RPMI8226 (cell line): ENCODE data around the gene C4orf33.

Experiments used
- DNase-seq: peaks from one replicate; pipeline ENCODE4 v3.0.0-alpha.2; 2015

The C4orf33 gene

DNA sequence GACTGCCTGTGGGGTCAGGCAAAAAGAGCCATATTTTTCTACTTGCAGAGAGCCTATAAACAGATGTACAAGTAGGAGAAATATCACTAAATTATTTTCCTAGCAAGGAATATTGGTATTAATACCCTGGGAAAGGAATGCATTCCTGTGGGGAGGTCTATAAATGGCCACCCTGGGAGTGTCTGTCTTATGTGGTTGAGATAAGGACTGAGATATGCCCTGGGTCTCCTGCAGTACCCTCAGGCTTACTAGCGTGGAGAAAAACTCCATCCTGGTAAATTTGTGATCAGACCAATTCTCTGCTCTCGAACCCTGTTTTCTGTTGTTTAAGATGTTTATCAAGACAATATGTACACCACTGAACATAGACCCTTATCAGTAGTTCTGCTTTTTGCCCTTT lies 35.4 kb downstream of the C4orf33 start:
- DNase-seq: no peak

DNA sequence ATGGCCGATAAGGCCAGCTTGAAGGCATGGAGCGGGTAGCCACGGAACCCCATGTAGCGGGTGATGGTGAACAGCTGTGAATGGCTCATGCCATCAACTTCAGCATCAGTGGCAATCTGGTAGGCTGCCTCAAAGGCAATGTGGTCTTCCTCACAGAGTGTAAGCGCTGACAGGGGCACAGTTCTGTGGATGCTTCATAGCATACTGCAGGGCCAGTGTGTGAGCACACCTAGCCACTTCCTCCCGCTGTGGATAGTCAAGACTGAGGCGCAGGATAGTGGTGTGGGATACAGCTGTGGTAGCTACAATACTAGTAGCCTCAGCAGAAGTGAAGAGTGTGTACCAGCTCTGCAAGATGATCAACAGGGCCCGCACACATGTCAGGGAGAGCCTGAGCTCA lies 40.5 kb downstream of the C4orf33 start:
- no peak for DNase-seq

DNA sequence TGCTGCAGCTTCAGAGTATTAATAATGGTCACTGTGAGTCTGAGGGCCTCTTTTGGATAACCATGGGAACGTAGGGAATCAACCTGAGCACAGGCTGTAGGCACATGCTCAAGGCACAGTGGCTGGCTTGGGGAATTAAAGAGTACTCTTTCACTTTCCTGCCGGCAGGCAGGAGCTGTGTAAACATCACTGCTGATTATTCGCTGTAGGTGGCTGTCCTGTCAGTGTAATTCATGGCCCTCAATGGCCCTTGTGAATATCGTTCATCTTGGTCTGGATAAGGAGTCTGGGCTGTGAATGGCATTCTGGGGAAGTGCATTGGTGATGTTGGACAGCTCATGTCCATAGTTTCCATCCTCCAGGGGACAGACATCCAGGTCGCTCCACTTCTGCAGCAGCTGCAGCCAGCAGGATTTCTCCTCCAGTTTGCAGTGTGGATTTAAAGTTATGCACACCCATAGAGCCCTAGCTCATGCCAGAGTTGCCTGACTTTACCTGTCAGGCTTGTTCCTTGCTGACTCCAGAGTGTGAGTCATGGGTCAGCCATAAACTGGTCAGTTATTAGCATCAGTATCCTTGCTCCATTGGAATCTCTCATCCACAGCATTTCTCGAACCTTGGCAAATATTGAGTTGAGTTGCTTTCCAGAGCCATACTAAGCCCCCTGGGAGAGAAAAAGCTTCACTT lies 43.0 kb downstream of the C4orf33 start:
- no peak for DNase-seq

DNA sequence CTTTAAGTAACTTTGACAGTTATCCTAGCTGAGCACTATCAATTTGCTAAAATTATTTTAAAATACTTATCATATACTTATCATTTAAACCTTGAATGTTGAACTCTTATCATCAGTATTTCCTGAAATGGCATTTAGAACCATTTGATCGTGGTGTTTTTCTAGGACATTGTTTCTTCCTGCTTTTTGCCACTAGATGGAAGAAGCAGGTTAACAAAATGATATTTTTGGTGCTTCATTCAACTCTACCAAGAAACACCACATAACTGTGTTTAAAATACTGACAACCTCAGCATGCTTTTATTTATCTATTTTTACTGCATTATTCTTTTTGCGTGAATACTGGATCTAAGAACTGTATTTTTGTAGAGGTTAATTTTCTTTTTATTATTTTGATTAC lies 44.6 kb downstream of the C4orf33 start:
- DNase-seq: no peak

DNA sequence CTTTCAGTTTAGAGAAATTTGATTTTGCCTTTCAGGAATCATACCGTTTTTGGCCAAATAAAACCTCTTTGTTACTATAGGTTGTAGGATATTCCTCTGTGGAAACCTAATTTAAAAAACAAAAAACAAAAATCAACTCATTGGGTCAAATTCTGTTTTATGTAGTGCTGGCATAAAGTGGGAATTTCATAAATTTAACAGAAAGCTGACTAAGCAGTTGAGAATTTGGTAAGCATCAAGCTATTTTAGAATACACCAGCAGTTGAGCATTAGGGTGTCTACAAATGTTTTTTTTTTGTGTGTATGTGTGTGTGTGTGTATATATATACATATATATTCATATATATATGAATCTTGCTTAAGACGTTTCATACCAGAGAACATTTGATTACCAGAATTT lies 47.4 kb downstream of the C4orf33 start:
- DNase-seq: no peak

DNA sequence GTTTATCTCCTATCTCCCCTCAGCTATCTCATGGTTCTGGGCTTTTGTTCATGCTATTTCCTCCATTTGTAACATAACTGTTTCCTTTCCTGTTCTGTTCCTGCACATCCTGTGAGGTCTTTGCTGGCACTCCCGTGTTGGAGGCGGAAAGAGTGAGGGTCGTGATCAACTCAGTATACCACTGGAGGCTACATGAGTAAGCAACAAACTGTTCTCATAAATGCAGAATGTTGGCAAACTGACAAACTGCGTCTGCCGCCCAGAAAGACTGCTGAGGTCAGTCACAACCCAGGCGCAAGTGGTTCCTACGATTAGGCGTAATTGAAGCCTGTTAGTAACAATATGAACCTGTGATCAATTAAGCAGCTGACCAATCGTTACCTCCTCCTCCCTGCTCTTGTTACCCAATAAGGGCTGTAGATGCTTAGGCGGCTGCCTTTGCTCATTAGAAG lies 48.8 kb downstream of the C4orf33 start:
- DNase-seq: no peak

DNA sequence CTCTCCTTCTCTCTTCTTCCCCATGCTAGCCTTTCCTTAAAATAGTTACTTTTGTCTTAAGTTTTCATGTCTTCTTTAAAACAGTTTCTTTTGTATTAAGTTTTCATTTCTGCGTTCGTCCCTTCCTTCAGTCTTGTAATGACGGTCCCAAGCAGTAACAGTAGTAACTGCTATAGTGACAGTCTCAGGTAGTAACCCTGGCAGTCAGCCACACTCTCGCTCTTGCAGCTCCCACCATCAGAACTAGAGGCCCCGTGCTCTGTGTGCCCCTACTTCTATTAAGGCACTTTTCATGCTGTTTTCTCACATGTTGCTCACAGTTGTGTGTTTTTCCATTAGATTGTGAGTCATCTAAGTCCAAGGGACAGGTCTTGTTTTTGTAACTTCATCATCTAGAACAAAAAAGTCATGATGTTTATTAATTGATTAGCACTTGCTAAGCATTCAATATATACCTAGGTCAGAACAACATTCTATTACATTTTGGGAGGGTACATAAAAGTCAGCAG lies 49.3 kb downstream of the C4orf33 start:
- DNase-seq: no peak

DNA sequence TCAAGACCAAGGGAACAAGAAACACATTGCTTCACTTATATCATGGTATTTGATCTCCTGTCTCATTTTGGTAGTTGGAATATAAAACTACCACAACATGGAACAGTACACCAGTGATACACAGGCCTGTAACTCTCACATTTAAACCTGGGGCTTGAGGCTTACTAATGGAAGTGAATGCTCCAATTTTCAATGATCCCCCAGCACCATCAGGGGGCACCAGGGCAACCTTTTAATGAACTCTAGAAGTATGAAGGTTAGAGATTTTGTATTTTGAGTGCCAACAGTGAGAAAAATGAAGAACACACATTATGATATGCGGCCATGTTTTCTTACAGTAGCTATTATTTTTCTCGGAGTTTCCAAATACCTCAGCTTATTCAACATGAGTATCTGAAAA lies 50.7 kb downstream of the C4orf33 start:
- DNase-seq: no peak

DNA sequence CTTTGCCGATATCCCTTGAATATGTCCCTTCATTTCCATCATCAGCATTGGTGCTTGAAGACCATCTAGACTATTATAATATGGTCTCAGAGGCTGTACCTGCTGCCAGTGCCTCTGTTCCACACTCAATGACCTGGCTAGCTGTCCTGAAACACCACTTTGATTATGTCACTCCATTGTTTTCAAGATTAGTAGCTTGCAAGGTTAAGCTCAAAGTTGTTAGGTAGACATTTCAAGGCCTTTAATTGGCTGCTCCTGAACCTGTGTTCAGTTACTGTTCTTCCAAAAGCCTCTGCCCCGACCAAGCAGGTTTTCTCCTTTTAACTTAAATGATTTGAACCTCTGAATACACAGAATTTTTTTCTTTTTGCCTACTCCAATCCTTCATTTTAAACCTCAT lies 52.9 kb downstream of the C4orf33 start:
- no peak for DNase-seq

DNA sequence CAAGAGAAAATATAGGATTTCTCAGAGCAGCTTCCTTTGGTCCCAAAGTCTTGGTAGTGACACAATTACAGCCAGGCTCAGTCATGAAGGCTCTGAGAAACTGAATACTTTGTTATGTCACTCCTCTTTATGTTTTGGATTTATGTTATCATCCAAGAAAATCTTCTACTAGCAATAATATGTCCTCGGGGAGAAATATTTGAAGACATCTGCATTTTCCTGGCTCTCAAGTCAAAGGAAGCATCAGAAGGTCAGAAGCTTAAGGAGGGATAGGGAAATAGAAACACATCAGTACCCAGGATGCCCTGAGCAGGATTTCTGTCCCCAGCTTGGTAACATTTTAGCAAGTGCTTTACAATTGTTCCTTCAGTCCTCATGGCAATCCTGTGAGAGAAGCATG lies 54.0 kb downstream of the C4orf33 start:
- no peak for DNase-seq

DNA sequence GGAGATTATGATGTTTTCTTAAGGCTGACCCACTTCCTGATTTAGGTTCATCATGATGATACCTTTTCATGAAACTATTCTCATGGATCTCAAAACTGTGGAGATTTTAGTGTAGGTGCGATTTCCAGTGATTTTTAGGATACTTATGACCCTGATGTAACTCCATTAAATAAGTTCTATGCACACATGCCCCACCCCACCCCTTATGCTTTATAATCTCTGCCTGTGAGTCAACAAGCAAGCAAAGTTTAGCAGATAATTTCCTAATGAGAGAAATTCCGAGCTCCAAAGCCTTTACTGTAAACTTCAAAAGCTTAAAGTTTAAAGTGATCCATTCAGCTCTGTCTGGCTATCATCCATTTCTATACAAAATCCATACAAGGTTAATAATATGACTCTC lies 56.4 kb downstream of the C4orf33 start:
- DNase-seq: no peak

DNA sequence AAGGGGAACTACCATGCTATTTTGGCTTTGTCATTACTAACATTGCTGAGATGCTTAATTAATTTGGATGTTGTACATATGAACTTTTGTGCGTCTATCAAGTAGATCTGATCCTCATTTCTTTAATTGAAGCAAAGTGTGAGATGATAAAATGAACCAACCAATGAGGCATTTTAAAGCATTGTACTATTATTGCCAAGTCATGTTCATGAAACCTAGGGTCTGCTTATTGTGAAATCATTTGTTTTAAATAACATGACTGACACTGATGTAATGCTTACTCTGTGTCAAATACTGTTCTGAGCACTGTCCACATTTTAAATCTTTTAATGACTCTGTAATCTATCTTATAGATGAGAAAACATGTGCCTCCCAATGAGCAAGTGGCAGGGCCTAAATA lies 57.7 kb downstream of the C4orf33 start:
- no peak for DNase-seq

DNA sequence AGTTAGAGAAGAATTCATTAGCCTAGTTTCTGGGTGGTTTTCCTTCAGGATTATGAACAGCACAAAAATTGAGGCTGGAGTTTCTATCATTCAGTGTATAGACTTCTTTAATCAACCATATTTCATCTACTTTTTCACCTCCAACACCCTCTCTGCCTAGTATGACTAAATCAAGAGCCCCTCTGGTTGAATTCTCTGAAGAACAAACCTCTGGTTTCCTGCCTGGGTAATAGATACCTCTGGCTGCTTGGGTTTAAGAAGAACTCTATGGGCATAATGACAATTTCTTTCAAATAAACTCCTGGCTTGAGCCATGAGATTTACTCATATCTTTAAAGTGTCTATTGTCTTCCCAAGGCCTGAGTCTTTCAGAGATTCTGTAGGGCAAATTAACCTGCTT lies 66.5 kb downstream of the C4orf33 start:
- DNase-seq: no peak

DNA sequence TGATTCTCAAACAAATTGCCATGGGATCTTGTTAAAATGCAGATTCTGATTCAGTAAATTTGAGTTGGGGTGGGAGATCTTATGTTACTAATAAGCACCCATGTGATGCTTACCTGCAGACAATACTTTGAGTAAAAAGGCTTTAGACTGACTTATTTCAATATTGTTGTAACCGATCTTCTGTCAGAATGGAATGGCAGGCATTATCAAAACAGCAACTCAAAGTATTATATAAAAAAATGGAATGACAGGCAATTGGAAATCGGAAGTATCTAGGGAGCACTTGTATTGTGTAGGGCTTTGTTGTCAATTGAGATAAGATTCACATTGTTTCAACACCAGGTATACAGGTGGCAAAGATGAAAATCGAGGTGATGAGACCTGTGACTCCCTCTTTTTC lies 67.5 kb downstream of the C4orf33 start:
- no peak for DNase-seq

DNA sequence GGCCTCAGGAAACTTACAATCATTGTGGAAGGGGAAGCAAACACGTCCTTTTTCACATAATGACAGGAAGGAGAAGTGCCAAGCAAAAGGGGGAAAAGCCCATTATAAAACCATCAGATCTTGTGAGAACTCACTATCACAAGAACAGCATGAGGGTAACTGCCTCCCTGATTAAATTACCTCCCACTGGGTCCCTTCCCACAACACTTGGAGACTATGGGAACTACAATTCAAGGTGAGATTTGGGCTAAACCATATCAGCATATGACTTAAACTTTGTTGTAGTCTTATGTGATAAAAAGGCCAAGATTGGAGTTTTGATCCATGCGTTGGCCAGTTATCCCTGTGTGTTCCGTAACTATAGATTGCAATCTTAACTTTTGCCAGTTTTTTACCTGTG lies 68.3 kb downstream of the C4orf33 start:
- DNase-seq: no peak
